ENCODE measurements around the gene MPG. TPM values are rescaled to one million over a fixed set of nuclear protein-coding genes. Genes with fewer than 3 reads are reported as not detected.
"Not testable (repeated sequence)": the region's sequence is repeated elsewhere in the genome, so short reads cannot be mapped to it uniquely, and the experiment has no call there.

Gene MPG
- total RNA-seq, 1 donor from 2014 or later: 78.6 TPM

DNA sequence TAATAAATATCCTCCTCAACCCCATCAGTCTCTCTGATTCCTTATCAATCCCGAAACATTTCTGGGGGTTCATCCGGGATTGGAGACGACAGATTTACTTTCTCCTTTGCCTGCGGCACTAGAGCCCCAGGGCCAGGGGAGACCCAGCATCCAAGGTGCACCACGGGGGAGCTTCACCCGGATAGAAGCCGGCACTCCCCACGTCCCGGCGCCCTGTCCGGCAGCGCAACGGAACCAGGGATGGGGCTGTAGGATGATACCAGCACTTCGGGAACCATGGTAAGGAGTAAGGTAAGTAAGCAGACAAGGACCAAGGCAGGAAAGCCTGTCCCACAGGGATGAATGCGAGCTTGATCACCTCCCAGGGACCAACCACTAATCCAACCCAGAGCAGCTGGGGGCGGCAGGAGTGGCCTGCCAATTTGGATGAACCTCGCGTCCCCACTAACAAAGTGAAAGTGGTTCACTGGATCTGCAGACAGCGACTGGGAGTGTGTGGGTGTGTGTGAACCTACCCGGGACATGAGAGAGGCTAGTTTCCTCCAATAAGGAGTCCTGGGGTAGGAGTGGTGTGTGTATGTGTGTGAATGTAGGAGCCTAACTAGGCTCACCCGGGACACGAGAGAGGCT lies 36.5 kb upstream of the MPG start:
- Mint-ChIP-seq H3K4me1 (ENCODE audit: low read depth) (peaks cover 26% of the 10 kb centered on the region), H3K4me3 (ENCODE audit: low read depth) (no peak overlapping the region), H3K27me3 (ENCODE audit: low read depth) (no peaks in the 10 kb centered on the region), H3K36me3 (ENCODE audit: low read depth) (peaks cover 62% of the 10 kb centered on the region), H3K9me3 (no peaks in the 10 kb centered on the region), H3K27ac (no peak overlapping the region)
- no peak for DNase-seq (ENCODE audit: low spot score)
- intact Hi-C loops (cut with micrococcal nuclease): no loop called here

DNA sequence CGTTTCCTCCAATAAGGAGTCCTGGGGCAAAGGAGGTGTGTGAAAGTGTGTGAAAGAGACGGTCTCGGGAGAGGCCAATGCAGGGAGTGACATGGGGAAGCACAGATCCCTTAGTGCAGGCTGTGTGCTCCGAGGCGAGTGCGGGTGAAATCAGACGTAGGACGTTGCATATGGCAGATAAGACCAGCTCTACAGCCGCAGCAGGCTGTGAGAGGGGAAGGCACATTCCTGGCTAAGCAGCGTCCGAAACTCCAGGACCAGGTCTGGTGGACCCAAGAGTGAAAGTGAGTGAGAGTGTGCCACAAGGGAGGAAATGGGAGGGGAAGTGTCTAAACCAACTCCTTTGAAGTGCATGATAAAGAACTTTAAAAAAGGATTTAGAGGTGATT lies 36.0 kb upstream of the MPG start:
- Mint-ChIP-seq H3K4me3 (ENCODE audit: low read depth) (no peak overlapping the region), H3K27me3 (ENCODE audit: low read depth) (no peaks in the 10 kb centered on the region), H3K4me1 (ENCODE audit: low read depth) (peaks cover 27% of the 10 kb centered on the region), H3K9me3 (no peaks in the 10 kb centered on the region), H3K36me3 (ENCODE audit: low read depth) (peaks cover 63% of the 10 kb centered on the region), H3K27ac (no peak overlapping the region)
- DNase-seq (ENCODE audit: low spot score): no peak
- intact Hi-C loops (cut with micrococcal nuclease): no loop called here

DNA sequence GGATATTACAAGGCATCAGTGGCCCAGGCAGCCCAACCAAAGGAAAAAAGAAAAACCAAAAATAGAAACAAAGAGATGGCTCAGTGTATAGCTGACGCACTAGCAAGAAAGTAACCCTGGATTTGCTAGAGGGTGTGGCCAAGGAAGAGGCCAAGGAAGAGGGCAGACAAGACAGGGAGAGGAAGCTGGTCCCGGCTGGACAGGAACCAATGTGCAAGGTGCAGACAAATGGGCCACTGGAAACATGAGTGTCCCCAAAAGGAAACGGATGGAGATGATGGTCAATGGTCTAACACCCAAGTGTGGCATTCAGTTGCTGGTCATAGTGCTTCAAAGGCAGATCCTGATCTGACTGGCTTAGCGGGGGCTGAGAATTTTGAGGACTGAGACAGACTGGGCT lies 35.3 kb upstream of the MPG start:
- intact Hi-C loops (cut with micrococcal nuclease): no loop called here
- Mint-ChIP-seq H3K36me3 (ENCODE audit: low read depth) (peaks cover 64% of the 10 kb centered on the region), H3K9me3 (no peaks in the 10 kb centered on the region), H3K4me3 (ENCODE audit: low read depth) (no peak overlapping the region), H3K4me1 (ENCODE audit: low read depth) (peaks cover 30% of the 10 kb centered on the region), H3K27ac (peak overlapping the region; percentile 5), H3K27me3 (ENCODE audit: low read depth) (no peaks in the 10 kb centered on the region)
- DNase-seq (ENCODE audit: low spot score): no peak

DNA sequence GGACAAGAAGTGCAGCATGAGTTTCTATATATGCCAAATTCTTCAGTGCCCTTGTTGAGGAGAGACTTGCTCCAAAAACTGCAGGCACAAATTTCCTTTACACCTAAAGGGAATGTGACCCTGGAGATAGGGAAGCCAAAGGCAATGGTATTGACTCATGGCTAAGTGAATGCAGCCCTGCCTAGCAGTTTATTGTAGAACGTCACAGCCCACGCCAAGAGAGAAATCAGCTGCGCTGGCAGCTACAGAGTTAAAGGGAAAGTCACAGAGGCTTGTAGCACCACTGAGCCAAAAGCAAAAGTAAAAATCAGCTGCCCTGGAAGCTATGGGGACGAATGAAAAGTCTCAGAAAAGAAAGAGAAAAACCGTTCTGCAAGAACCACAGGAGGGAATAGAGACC lies 34.7 kb upstream of the MPG start:
- Mint-ChIP-seq H3K27ac (no peak overlapping the region), H3K36me3 (ENCODE audit: low read depth) (peaks cover 68% of the 10 kb centered on the region), H3K27me3 (ENCODE audit: low read depth) (no peaks in the 10 kb centered on the region), H3K4me1 (ENCODE audit: low read depth) (peaks cover 29% of the 10 kb centered on the region), H3K4me3 (ENCODE audit: low read depth) (no peak overlapping the region), H3K9me3 (no peaks in the 10 kb centered on the region)
- DNase-seq (ENCODE audit: low spot score): no peak
- intact Hi-C loops (cut with micrococcal nuclease): no loop called here

DNA sequence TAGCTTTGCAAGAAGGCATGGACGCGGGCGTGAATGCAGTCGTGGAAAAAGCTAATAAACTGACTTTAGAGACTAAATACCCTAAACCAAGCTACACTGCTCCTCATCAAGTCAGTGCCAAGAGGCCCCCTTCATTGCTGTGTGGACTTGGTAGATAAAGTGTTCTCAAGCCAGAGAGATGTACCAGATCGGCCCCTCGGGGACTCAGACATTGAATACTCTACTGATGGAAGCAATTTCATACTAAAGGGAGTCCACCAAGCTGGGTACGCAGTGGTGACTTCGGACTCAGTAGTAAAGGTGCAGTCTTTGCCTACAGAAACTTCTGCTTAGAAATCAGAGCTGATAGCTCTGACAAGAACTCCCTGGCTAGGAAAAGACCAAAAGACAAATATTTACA lies 33.4 kb upstream of the MPG start:
- DNase-seq (ENCODE audit: low spot score): no peak
- Mint-ChIP-seq H3K36me3 (ENCODE audit: low read depth) (peaks cover 70% of the 10 kb centered on the region), H3K27ac (no peak overlapping the region)

DNA sequence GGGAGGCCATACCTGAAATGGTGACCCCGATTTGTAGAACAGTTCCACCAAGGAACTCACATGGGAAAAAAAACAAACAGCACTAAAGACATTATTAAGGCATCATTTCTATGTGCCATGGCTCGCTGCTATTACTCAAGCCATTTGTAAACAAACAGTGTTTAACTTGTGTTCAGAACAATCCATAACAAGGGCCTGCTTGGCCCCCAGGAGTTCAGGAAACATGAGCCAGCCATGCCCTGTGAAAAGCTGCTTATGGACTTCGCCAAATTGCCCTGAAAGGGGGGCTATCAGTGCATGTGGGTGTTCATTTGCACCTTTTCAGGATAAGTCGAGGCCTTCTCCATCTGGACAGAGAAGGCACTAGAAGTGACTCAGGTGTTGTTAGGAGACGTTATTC lies 32.6 kb upstream of the MPG start:
- H3K9me3 Mint-ChIP-seq: no peaks in the 10 kb centered on the region
- H3K27ac Mint-ChIP-seq: no peak overlapping the region
- H3K27me3 Mint-ChIP-seq (ENCODE audit: low read depth): no peaks in the 10 kb centered on the region
- DNase-seq (ENCODE audit: low spot score): no peak
- no peak overlapping the region for H3K4me3 Mint-ChIP-seq (ENCODE audit: low read depth)
- peaks cover 21% of the 10 kb centered on the region for H3K4me1 Mint-ChIP-seq (ENCODE audit: low read depth)
- H3K36me3 Mint-ChIP-seq (ENCODE audit: low read depth): peaks cover 74% of the 10 kb centered on the region
- intact Hi-C loops (cut with micrococcal nuclease): no loop called here

More for the DNA sequence above, 33.4 kb upstream of the MPG start:
- H3K27me3 Mint-ChIP-seq (ENCODE audit: low read depth): no peaks in the 10 kb centered on the region
- no peak overlapping the region for H3K4me3 Mint-ChIP-seq (ENCODE audit: low read depth)
- H3K9me3 Mint-ChIP-seq: no peaks in the 10 kb centered on the region
- H3K4me1 Mint-ChIP-seq (ENCODE audit: low read depth): peaks cover 21% of the 10 kb centered on the region
- intact Hi-C loops (cut with micrococcal nuclease): no loop called here

DNA sequence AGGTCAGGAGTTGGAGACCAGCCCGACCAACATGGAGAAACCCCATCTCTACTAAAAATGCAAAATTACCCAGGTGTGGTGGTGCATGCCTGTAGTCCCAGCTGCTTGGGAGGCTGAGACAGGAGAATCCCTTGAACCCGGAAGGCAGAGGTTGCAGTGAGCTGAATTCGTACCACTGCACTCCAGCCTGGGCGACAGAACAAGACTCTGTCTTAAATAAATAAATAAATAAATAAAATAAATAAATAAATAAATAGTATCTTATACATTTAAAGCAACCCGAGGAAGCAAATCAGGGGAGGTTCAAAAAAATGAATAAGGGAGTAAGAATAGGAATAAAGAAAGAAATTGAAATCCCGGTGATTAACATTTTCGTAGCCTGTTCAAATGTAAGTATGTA lies 31.5 kb upstream of the MPG start:
- Mint-ChIP-seq H3K4me1 (ENCODE audit: low read depth) (peaks cover 30% of the 10 kb centered on the region), H3K36me3 (ENCODE audit: low read depth) (peaks cover 77% of the 10 kb centered on the region)
- H3K27ac Mint-ChIP-seq; DNase-seq (ENCODE audit: low spot score); H3K27me3 Mint-ChIP-seq (ENCODE audit: low read depth); H3K4me3 Mint-ChIP-seq (ENCODE audit: low read depth); H3K9me3 Mint-ChIP-seq; intact Hi-C loops (cut with micrococcal nuclease): not testable (repeated sequence)

DNA sequence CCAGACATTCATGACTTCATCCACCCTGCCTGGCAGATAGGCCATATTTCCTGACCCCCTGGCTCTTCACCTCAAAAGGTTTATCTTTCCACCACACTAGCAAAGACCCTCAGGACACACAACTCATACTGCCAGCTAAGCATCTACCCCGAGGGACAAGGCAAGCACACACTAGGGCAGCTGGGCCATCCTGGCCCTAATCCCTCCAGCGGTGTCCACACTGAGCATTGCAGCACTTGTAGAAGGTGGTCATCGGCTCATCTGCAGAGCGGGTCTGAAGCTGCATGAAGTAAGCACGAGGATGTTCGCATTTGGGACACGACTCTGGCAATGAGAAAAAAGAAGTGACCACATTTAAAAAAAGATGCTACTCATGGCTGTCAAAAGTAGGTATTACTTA lies 30.8 kb upstream of the MPG start:
- Mint-ChIP-seq H3K9me3 (no peaks in the 10 kb centered on the region), H3K36me3 (ENCODE audit: low read depth) (peaks cover 75% of the 10 kb centered on the region), H3K4me3 (ENCODE audit: low read depth) (no peak overlapping the region), H3K27ac (no peak overlapping the region), H3K27me3 (ENCODE audit: low read depth) (no peaks in the 10 kb centered on the region), H3K4me1 (ENCODE audit: low read depth) (peaks cover 25% of the 10 kb centered on the region)
- DNase-seq (ENCODE audit: low spot score): no peak
- intact Hi-C loops (cut with micrococcal nuclease): no loop called here

DNA sequence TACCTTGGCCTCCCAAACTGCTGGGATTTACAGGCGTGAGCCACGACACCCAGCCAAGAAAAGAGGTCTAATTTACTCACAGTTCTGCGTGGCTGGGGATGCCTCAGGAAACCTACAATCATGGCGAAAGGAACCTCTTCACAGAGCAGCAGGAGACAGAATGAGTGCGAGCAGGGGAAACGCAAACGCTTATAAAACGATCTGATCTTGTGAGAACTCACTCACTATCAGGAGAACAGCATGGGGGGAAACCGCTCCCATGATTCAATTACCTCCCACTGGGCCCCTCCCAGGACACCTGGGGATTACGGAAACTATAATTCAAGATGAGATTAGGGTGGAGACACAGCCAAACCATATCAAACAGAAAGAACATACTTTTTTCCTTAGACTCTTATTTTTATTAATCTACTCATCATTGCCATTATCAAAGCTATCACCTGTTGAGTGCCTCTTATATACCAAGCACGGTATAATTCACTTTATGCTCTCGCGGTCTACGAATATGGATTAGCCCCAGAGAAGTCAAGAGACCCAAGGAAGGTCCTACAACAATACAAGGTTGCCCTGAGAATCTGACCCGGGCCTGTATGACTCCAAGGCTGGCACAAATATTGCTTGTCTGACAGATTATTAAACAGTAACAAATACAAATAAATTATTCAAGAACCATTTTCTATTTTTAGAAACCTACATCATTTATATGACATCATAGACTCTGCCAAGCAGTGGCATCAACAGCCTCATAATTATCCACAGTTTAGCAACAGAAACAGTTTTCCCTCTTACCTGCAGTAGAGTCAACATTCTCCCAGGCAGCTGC lies 27.0 kb upstream of the MPG start:
- intact Hi-C loops (cut with micrococcal nuclease): no loop called here
- no peak for DNase-seq (ENCODE audit: low spot score)
- H3K36me3 Mint-ChIP-seq (ENCODE audit: low read depth): peaks cover 45% of the 10 kb centered on the region

DNA sequence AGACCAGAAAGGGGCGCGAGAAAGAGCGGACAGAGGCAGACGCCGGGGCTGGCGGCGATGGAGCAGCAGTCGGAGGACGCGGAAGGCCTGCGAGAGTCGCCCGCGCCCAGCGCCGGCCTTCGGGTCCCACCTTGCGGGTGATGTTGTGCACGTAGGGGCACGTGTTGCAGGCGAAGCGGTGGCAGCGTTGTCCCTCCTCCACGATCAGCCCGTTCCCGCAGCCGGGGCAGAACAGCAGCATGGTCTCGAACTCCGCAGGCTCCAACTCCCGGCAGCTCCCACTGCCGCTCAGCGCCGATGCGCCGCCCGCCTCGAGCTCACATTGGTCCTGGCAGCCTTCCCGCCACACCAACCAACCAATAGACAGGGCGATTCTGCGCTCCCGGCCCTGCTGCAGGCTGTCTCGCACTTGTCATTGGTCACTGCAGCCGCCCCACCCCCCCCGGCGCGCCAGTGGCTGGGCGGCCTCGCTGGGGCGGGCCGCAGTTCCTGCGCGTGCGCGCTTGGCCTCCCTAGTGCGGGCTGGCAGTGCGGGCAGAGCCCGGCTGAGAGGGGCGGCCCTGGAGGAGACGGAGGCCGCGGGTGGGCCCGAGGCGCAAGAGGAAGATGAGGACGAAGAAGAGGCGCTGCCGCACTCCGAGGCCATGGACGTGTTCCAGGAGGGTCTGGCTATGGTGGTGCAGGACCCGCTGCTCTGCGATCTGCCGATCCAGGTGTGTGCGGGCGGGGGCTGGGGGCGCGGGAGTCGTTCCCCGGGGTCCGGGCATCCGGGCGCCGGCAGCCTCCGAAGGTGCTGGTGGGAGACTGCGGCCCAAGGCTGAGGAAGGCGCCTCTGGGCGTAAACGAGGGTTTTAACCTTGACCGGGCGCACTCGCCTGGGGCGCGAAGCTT lies 24.4 kb upstream of the MPG start, which contains the start of the genes POLR3K and SNRNP25:
Gene POLR3K, minus strand, starts transcription at position 263 of the 891 bp plus-strand sequence. Its CDS starts 22 bp downstream, at position 241.
Gene SNRNP25, plus strand, starts transcription at position 483 of the 891 bp plus-strand sequence. Its CDS starts 189 bp downstream, at position 672.
- Mint-ChIP-seq H3K27ac (peak within 1 kb of the TSS; percentile 85), H3K36me3 (ENCODE audit: low read depth) (peaks cover 43% of the 10 kb centered on the region), H3K9me3 (no peaks in the 10 kb centered on the region), H3K4me1 (ENCODE audit: low read depth) (peaks cover 20% of the 10 kb centered on the region), H3K27me3 (ENCODE audit: low read depth) (no peaks in the 10 kb centered on the region), H3K4me3 (ENCODE audit: low read depth) (peak within 1 kb of the TSS; percentile 97)
- DNase-seq (ENCODE audit: low spot score): peak; percentile 96
- intact Hi-C loops (cut with micrococcal nuclease): loop anchor here (1.0 to 2.0 kb wide), 2 partner anchors 12 to 25 kb away; partner anchors contain the start of gene MPG

More for the DNA sequence above, 27.0 kb upstream of the MPG start:
- peak overlapping the region; percentile 97 for H3K4me3 Mint-ChIP-seq (ENCODE audit: low read depth)
- no peaks in the 10 kb centered on the region for H3K27me3 Mint-ChIP-seq (ENCODE audit: low read depth)
- peak overlapping the region; percentile 12 for H3K27ac Mint-ChIP-seq
- no peaks in the 10 kb centered on the region for H3K9me3 Mint-ChIP-seq
- peaks cover 24% of the 10 kb centered on the region for H3K4me1 Mint-ChIP-seq (ENCODE audit: low read depth)

DNA sequence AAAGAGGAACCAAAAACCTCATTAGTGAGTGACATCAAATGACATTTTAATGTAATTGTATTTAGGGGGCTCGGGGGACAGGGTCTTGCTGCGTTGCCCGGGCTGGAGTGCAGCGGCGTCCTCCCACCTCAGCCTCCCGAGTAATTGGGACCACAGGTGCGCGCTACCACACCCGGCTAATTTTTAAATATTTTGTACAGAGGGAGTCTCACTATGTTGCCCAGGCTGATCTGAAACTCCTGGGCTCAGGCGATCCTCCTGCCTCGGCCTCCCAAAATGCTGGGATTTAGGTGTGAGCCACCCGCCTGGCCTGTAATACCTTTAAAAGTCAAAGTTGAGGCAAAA lies 23.8 kb upstream of the MPG start:
- Mint-ChIP-seq H3K27ac (no peak overlapping the region), H3K9me3 (no peaks in the 10 kb centered on the region), H3K27me3 (ENCODE audit: low read depth) (no peaks in the 10 kb centered on the region), H3K36me3 (ENCODE audit: low read depth) (peaks cover 40% of the 10 kb centered on the region), H3K4me3 (ENCODE audit: low read depth) (peak overlapping the region; percentile 97), H3K4me1 (ENCODE audit: low read depth) (peaks cover 20% of the 10 kb centered on the region)
- intact Hi-C loops (cut with micrococcal nuclease): no loop called here
- no peak for DNase-seq (ENCODE audit: low spot score)

DNA sequence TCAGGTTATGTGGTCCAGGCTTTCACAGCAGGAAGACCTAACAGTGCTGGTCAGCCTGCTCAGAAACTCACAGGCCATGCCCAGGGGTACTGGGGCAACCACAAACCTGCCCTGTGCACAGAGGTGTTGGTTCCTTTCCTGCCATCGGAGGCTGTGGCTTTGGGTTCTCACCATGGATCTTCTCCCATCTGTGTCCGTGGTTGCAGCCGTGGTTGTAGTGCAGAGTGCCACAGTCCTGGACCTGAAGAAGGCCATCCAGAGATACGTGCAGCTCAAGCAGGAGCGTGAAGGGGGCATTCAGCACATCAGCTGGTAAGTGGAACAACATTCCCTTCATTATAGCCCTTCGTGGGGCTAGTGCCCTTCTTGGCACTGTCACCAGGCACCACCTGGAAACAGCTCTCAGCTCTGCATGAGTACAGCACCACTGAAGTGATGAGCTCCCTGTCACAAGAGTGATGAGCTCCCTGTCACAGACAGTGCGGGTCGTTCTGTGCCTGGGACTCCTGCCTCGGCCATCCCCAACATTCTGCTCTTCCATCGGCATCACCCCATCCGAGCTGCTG lies 22.4 kb upstream of the MPG start:
- Mint-ChIP-seq H3K27me3 (ENCODE audit: low read depth) (no peaks in the 10 kb centered on the region), H3K36me3 (ENCODE audit: low read depth) (peaks cover 34% of the 10 kb centered on the region), H3K27ac (no peak overlapping the region), H3K4me3 (ENCODE audit: low read depth) (peak overlapping the region; percentile 76), H3K4me1 (ENCODE audit: low read depth) (peaks cover 19% of the 10 kb centered on the region), H3K9me3 (no peaks in the 10 kb centered on the region)
- intact Hi-C loops (cut with micrococcal nuclease): no loop called here
- DNase-seq (ENCODE audit: low spot score): no peak

All from activated T-helper 2 cell treated with anti-CD3 and anti-CD28 coated beads, Interferon-gamma antibody, Interleukin-2, Interleukin-4, amounts not matched to agents 10 μg/mL and 5 μg/mL and 100 μg/mL, durations not matched to agents 14 hours and 24 hours and 36 hours (primary cell).